ENCODE results near the gene KBTBD2. TPM values are rescaled to one million over a fixed set of nuclear protein-coding genes. Genes with fewer than 3 reads are reported as not detected.
"Not testable (repeated sequence)": the region's sequence is repeated elsewhere in the genome, so short reads cannot be mapped to it uniquely, and the experiment has no call there.

The KBTBD2 gene
- total and polyA plus RNA-seq, 4 donors, result 45.0 to 78.8 (median 46.0) TPM

- Histone ChIP-seq H3K27ac (ENCODE audit: low read depth, low read length) (no peak overlapping the region), H3K9me3 (ENCODE audit: control insufficient read depth, insufficient read depth, low read length) (no peaks in the 10 kb centered on the region), H3K36me3 (ENCODE audit: control insufficient read depth, insufficient read depth, low read length) (peaks cover 14% of the 10 kb centered on the region), H3K4me1 (ENCODE audit: control insufficient read depth, insufficient read depth, low read length) (no peaks in the 10 kb centered on the region), H3K27me3 (ENCODE audit: control insufficient read depth, insufficient read depth, low read length) (no peaks in the 10 kb centered on the region), H3K4me3 (ENCODE audit: low read depth, low read length) (no peak overlapping the region)
- 50% methylated on average over 1 of the region's 2 CpGs for WGBS (ENCODE audit: insufficient coverage)
- DNase-seq (ENCODE audit: low read depth in 4 of 6, low spot score in 6 of 6), result peak in 2 of 6 donors; percentile 9 to 45
These were observed 30.3 kb upstream of the KBTBD2 start for GRCh38 chr7:32921896-32922295.

DNA sequence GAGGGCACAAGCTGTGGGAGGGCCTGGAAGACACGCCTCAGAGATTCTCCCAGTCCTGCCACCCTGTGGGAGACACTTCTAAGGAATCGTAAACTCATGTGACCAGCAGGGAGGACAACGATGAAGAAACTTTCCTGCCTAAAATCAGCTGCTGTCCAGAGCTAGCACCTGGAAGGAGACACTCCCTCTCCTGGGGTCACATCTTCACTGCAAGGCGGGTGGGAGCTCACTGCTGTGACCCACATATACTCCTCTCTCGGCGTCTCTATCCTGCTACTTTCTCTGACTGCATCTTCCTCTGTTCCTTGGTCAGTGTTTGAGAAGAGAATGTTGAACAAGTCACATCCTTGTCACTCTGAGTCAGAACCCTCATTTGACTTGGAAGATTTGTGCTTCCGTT, 25.4 kb upstream of the KBTBD2 start:
- H3K27me3 ChIP-seq (ENCODE audit: control insufficient read depth, insufficient read depth, low read length); H3K9me3 ChIP-seq (ENCODE audit: control insufficient read depth, insufficient read depth, low read length); H3K4me1 ChIP-seq (ENCODE audit: control insufficient read depth, insufficient read depth, low read length); H3K4me3 ChIP-seq (ENCODE audit: low read depth, low read length); H3K27ac ChIP-seq (ENCODE audit: low read depth, low read length); DNase-seq (ENCODE audit: low read depth in 4 of 6, low spot score in 6 of 6): not testable (repeated sequence)
- WGBS (ENCODE audit: insufficient coverage), result 83% methylated on average over 1 of the region's 7 CpGs
- peaks cover 30% of the 10 kb centered on the region for H3K36me3 ChIP-seq (ENCODE audit: control insufficient read depth, insufficient read depth, low read length)

DNA sequence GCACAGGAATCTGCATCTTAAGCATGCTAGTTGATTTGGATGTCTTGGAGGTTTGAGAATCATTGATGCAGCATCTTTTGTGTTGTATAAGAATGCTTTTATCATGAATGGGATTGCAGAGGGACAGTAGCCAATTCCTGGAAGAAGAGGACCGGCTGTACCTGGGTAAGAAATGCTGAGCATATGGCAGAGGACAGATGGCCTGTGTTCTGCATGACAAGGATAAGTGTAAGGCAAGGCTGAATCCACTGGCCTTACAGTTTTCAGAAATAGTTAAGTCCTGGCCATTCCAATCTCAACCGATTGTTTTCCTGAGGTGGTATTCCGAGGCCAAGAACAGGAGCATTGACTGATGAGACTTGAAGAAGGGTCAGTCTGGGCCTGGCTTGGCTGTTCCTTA, 24.4 kb upstream of the KBTBD2 start:
- Histone ChIP-seq H3K4me1 (ENCODE audit: control insufficient read depth, insufficient read depth, low read length) (no peaks in the 10 kb centered on the region), H3K4me3 (ENCODE audit: low read depth, low read length) (no peak overlapping the region), H3K9me3 (ENCODE audit: control insufficient read depth, insufficient read depth, low read length) (no peaks in the 10 kb centered on the region), H3K36me3 (ENCODE audit: control insufficient read depth, insufficient read depth, low read length) (peaks cover 30% of the 10 kb centered on the region), H3K27me3 (ENCODE audit: control insufficient read depth, insufficient read depth, low read length) (no peaks in the 10 kb centered on the region), H3K27ac (ENCODE audit: low read depth, low read length) (no peak overlapping the region)
- peak in 1 of 6 donors; percentile 38 for DNase-seq (ENCODE audit: low read depth in 4 of 6, low spot score in 6 of 6)
- 78% methylated on average over 2 of the region's 3 CpGs for WGBS (ENCODE audit: insufficient coverage)

GRCh38 chr7:32915041-32915536, 23.5 kb upstream of the KBTBD2 start:
- Histone ChIP-seq H3K9me3 (ENCODE audit: control insufficient read depth, insufficient read depth, low read length) (no peaks in the 10 kb centered on the region), H3K27me3 (ENCODE audit: control insufficient read depth, insufficient read depth, low read length) (no peaks in the 10 kb centered on the region), H3K27ac (ENCODE audit: low read depth, low read length) (no peak overlapping the region), H3K4me1 (ENCODE audit: control insufficient read depth, insufficient read depth, low read length) (no peaks in the 10 kb centered on the region), H3K4me3 (ENCODE audit: low read depth, low read length) (no peak overlapping the region), H3K36me3 (ENCODE audit: control insufficient read depth, insufficient read depth, low read length) (peaks cover 26% of the 10 kb centered on the region)
- no peak for DNase-seq (ENCODE audit: low read depth in 4 of 6, low spot score in 6 of 6)
- 94% methylated on average over 3 of the region's 5 CpGs for WGBS (ENCODE audit: insufficient coverage)

GRCh38 chr7:32914184-32914583, 22.6 kb upstream of the KBTBD2 start:
- WGBS (ENCODE audit: insufficient coverage), result 100% methylated on average over 1 of the region's 1 CpG
- Histone ChIP-seq H3K4me1 (ENCODE audit: control insufficient read depth, insufficient read depth, low read length) (no peaks in the 10 kb centered on the region), H3K27me3 (ENCODE audit: control insufficient read depth, insufficient read depth, low read length) (no peaks in the 10 kb centered on the region), H3K4me3 (ENCODE audit: low read depth, low read length) (no peak overlapping the region), H3K27ac (ENCODE audit: low read depth, low read length) (no peak overlapping the region), H3K36me3 (ENCODE audit: control insufficient read depth, insufficient read depth, low read length) (peaks cover 26% of the 10 kb centered on the region), H3K9me3 (ENCODE audit: control insufficient read depth, insufficient read depth, low read length) (no peaks in the 10 kb centered on the region)
- no peak for DNase-seq (ENCODE audit: low read depth in 4 of 6, low spot score in 6 of 6)

GRCh38 chr7:32910195-32910594, 18.6 kb upstream of the KBTBD2 start:
- Histone ChIP-seq H3K27ac (ENCODE audit: low read depth, low read length) (no peak overlapping the region), H3K4me3 (ENCODE audit: low read depth, low read length) (no peak overlapping the region), H3K27me3 (ENCODE audit: control insufficient read depth, insufficient read depth, low read length) (no peaks in the 10 kb centered on the region), H3K4me1 (ENCODE audit: control insufficient read depth, insufficient read depth, low read length) (peaks cover 2% of the 10 kb centered on the region), H3K9me3 (ENCODE audit: control insufficient read depth, insufficient read depth, low read length) (no peaks in the 10 kb centered on the region), H3K36me3 (ENCODE audit: control insufficient read depth, insufficient read depth, low read length) (peaks cover 15% of the 10 kb centered on the region)
- no peak for DNase-seq (ENCODE audit: low read depth in 4 of 6, low spot score in 6 of 6)
- WGBS (ENCODE audit: insufficient coverage), result 91% methylated on average over 1 of the region's 1 CpG

DNA sequence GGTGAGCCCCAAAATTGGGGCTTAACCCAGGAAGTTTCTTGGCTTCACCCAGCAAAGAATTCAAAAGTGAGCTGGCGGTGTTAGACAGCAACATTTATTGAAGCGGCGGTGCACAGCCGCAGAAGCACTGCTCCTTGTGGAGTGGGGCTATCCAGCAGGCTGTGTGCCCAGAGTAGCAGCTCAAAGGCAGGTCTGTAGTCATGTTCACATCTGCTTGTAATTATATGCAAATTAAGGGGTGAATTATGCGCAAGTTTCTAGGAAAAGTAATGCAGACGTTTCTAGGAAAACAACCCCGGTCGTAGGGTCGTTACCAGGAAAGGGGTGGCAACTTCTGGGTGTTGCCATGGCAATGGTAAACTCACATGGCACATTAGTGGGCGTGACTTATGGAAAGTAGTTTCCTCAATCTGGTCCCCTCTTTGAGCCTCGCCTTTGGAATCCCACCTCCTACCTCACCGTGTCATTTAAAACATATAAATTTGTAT, 13.7 kb upstream of the KBTBD2 start:
- no peaks in the 10 kb centered on the region for H3K36me3 ChIP-seq (ENCODE audit: control insufficient read depth, insufficient read depth, low read length)
- peak overlapping the region; percentile 16 for H3K27ac ChIP-seq (ENCODE audit: low read depth, low read length)
- peak in 5 of 6 donors; percentile 31 to 88 (median 48) for DNase-seq (ENCODE audit: low read depth in 4 of 6, low spot score in 6 of 6)
- no peaks in the 10 kb centered on the region for H3K27me3 ChIP-seq (ENCODE audit: control insufficient read depth, insufficient read depth, low read length)
- peaks cover 4% of the 10 kb centered on the region for H3K4me1 ChIP-seq (ENCODE audit: control insufficient read depth, insufficient read depth, low read length)
- H3K9me3 ChIP-seq (ENCODE audit: control insufficient read depth, insufficient read depth, low read length), result no peaks in the 10 kb centered on the region
- WGBS (ENCODE audit: insufficient coverage), result 7% methylated on average over 9 of the region's 12 CpGs
- H3K4me3 ChIP-seq (ENCODE audit: low read depth, low read length), result peak overlapping the region; percentile 30

DNA sequence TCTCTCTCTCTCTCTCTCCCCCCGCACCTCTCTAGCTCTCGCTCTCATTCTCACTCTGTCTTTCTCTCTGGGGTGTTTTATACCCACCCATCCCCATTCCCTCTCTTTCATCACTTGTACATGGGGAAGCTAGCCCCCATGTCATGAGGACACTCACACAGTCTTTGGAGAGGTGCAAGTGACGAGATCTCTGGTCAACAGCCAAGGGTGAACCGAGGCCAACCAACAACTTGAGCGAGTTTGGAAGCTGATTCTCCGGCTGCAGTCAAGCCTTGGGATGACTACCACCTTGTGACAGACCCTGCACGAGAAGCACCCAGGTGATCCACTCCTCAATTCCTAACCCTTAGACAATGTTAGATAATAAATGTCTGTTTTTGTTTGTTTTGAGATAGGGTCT, 10.1 kb upstream of the KBTBD2 start:
- no peak for DNase-seq (ENCODE audit: low read depth in 4 of 6, low spot score in 6 of 6)
- no peaks in the 10 kb centered on the region for H3K9me3 ChIP-seq (ENCODE audit: control insufficient read depth, insufficient read depth, low read length)
- WGBS (ENCODE audit: insufficient coverage), result 94% methylated on average over 4 of the region's 7 CpGs
- H3K4me3 ChIP-seq (ENCODE audit: low read depth, low read length), result no peak overlapping the region
- peaks cover 4% of the 10 kb centered on the region for H3K4me1 ChIP-seq (ENCODE audit: control insufficient read depth, insufficient read depth, low read length)
- H3K27me3 ChIP-seq (ENCODE audit: control insufficient read depth, insufficient read depth, low read length), result no peaks in the 10 kb centered on the region
- H3K36me3 ChIP-seq (ENCODE audit: control insufficient read depth, insufficient read depth, low read length), result no peaks in the 10 kb centered on the region
- H3K27ac ChIP-seq (ENCODE audit: low read depth, low read length), result no peak overlapping the region

- no peak for DNase-seq (ENCODE audit: low read depth in 4 of 6, low spot score in 6 of 6)
- no peaks in the 10 kb centered on the region for H3K9me3 ChIP-seq (ENCODE audit: control insufficient read depth, insufficient read depth, low read length)
- H3K4me3 ChIP-seq (ENCODE audit: low read depth, low read length), result no peak overlapping the region
- no peak overlapping the region for H3K27ac ChIP-seq (ENCODE audit: low read depth, low read length)
- WGBS (ENCODE audit: insufficient coverage), result no CpG with 5 or more reads among the region's 4 CpGs
- no peaks in the 10 kb centered on the region for H3K36me3 ChIP-seq (ENCODE audit: control insufficient read depth, insufficient read depth, low read length)
- H3K4me1 ChIP-seq (ENCODE audit: control insufficient read depth, insufficient read depth, low read length), result peaks cover 4% of the 10 kb centered on the region
- no peaks in the 10 kb centered on the region for H3K27me3 ChIP-seq (ENCODE audit: control insufficient read depth, insufficient read depth, low read length)
These were observed 9.0 kb upstream of the KBTBD2 start for GRCh38 chr7:32900433-32900995.

- not testable (repeated sequence) for H3K27me3 ChIP-seq (ENCODE audit: control insufficient read depth, insufficient read depth, low read length); H3K27ac ChIP-seq (ENCODE audit: low read depth, low read length); DNase-seq (ENCODE audit: low read depth in 4 of 6, low spot score in 6 of 6); H3K4me1 ChIP-seq (ENCODE audit: control insufficient read depth, insufficient read depth, low read length); H3K4me3 ChIP-seq (ENCODE audit: low read depth, low read length); H3K36me3 ChIP-seq (ENCODE audit: control insufficient read depth, insufficient read depth, low read length); H3K9me3 ChIP-seq (ENCODE audit: control insufficient read depth, insufficient read depth, low read length)
- 98% methylated on average over 4 of the region's 6 CpGs for WGBS (ENCODE audit: insufficient coverage)
These were observed 5.8 kb upstream of the KBTBD2 start for GRCh38 chr7:32897376-32897775.

Measured in spinal cord (tissue), 10 donors.